HepG2 (cell line): ENCODE measurements around the gene CHMP4B. TPM values are rescaled to one million over a fixed set of nuclear protein-coding genes. Genes with fewer than 3 reads are reported as not detected.

Experiments
- ARNT2 ChIP-seq: sonication (generic); formaldehyde crosslinking; IDR thresholded peaks from 2 replicates; pipeline ENCODE4 v1.8.0; 2022; ENCODE audit warnings: mild to moderate bottlenecking, low read depth, missing genetic modification reagents, moderate library complexity
- FIP1L1 ChIP-seq: fragments of 200-400 bp; formaldehyde crosslinking; IDR thresholded peaks from 2 replicates; pipeline ENCODE4 v1.6.1; 2018; ENCODE audit warnings: low read depth, mild to moderate bottlenecking, low read length, moderate library complexity, borderline replicate concordance; ENCODE audit not compliant: insufficient read depth
- FOXA1 ChIP-seq, 2 experiments: fragments of 450-650 bp in 1 of 2; sonication (generic) in 1 of 2; formaldehyde crosslinking in 1 of 2; IDR thresholded peaks; 2 replicates each; pipeline versions ENCODE4 v1.4.0 to v1.6.1; 2016 to 2020; ENCODE audit warnings: missing genetic modification reagents in 1 of 2
- GABPB1 ChIP-seq: IDR thresholded peaks from 2 replicates; pipeline ENCODE4 v1.6.1; 2016; ENCODE audit warnings: mild to moderate bottlenecking, missing genetic modification reagents, moderate library complexity, missing compliant biosample characterization
- HHEX ChIP-seq: IDR thresholded peaks from 2 replicates; pipeline ENCODE4 v1.6.1; 2016; ENCODE audit warnings: control low read depth
- HMGA1 ChIP-seq: sonication (generic); formaldehyde crosslinking; conservative IDR thresholded peaks from 2 replicates; pipeline ENCODE4 v1.4.0; 2020; ENCODE audit warnings: missing genetic modification reagents
- ISL2 ChIP-seq: sonication (generic); formaldehyde crosslinking; IDR thresholded peaks from 2 replicates; pipeline ENCODE4 v1.5.0; 2020; ENCODE audit warnings: missing genetic modification reagents
- PHB2 ChIP-seq: fragments of 450-650 bp; IDR thresholded peaks from 2 replicates; pipeline ENCODE4 v1.6.1; 2018; ENCODE audit not compliant: partially characterized antibody
- STAG1 ChIP-seq: sonication (generic); formaldehyde crosslinking; IDR thresholded peaks from 2 replicates; pipeline ENCODE4 v1.4.0; 2020; ENCODE audit warnings: missing genetic modification reagents
- ZC3H13 ChIP-seq: sonication (generic); formaldehyde crosslinking; IDR thresholded peaks from 2 replicates; pipeline ENCODE4 v1.8.1; 2023; ENCODE audit warnings: mild to moderate bottlenecking, missing genetic modification reagents, moderate library complexity
- ZMYM3 ChIP-seq: sonication (generic); formaldehyde crosslinking; IDR thresholded peaks from 2 replicates; pipeline ENCODE4 v1.5.1; 2020; ENCODE audit warnings: mild to moderate bottlenecking, missing genetic modification reagents
- ZNF205 ChIP-seq: IDR thresholded peaks from 2 replicates; pipeline ENCODE4 v1.6.1; 2018; ENCODE audit warnings: missing biosample characterization, missing genetic modification reagents
- ZNF230 ChIP-seq: sonication (generic); formaldehyde crosslinking; IDR thresholded peaks from 2 replicates; pipeline ENCODE4 v1.4.0; 2020; ENCODE audit warnings: mild to moderate bottlenecking, missing genetic modification reagents
- ZNF329 ChIP-seq: sonication (generic); formaldehyde crosslinking; IDR thresholded peaks from 2 replicates; pipeline ENCODE4 v1.9.0; 2021; ENCODE audit warnings: low read depth, mild to moderate bottlenecking, missing genetic modification reagents
- ZNF337 ChIP-seq: sonication (generic); formaldehyde crosslinking; IDR thresholded peaks from 2 replicates; pipeline ENCODE4 v1.5.1; 2020; ENCODE audit warnings: missing genetic modification reagents, low read depth, mild to moderate bottlenecking, borderline replicate concordance
- ZNF564 ChIP-seq: sonication (generic); formaldehyde crosslinking; IDR thresholded peaks from 2 replicates; pipeline ENCODE4 v1.8.1; 2023; ENCODE audit warnings: mild to moderate bottlenecking, missing genetic modification reagents
- ZNF570 ChIP-seq: sonication (generic); formaldehyde crosslinking; IDR thresholded peaks from 2 replicates; pipeline ENCODE4 v1.4.0; 2020; ENCODE audit warnings: mild to moderate bottlenecking, missing genetic modification reagents, borderline replicate concordance
- ZSCAN22 ChIP-seq: sonication (generic); formaldehyde crosslinking; IDR thresholded peaks from 2 replicates; pipeline ENCODE4 v1.4.0; 2020; ENCODE audit warnings: mild to moderate bottlenecking, missing genetic modification reagents
- polyA plus RNA-seq, 8 experiments: library from polyadenylated mRNA; depleted of rRNA in 3 of 8; stranded (reverse) in 7 of 8; unstranded in 1 of 8; fragments of >200 nt; fragmentation: Illumina TruSeq in 4 of 8; extraction: Trizol in 4 of 8; gene quantifications; 2 replicates each; pipeline versions ENCODE4 v1.2.1 to v1.2.3, GENCODE V29; 2011 to 2016; ENCODE audit warnings: low read depth in 4 of 8, missing spikeins in 1 of 8, mixed read lengths in 1 of 8; ENCODE audit not compliant: insufficient read depth in 1 of 8
- total RNA-seq, 5 experiments: library from RNA; depleted of rRNA; stranded (reverse); fragments of >200 nt; fragmentation: Illumina TruSeq; extraction: Trizol; gene quantifications; 2 replicates each; pipeline ENCODE4 v1.2.3, GENCODE V29; 2016; ENCODE audit warnings: low read depth in 1 of 5
- TF ChIP-seq, protein P1 (sequence below): IDR thresholded peaks from 2 replicates; pipeline ENCODE4 v1.6.1; 2012; ENCODE audit warnings: low read length, improper control_type of control experiment
- TF ChIP-seq, protein P2 (sequence below): sonication (generic); formaldehyde crosslinking; IDR thresholded peaks from 2 replicates; pipeline ENCODE4 v1.9.0; 2021; ENCODE audit warnings: missing genetic modification reagents, borderline replicate concordance
- TF ChIP-seq, protein P3 (sequence below): sonication (generic); formaldehyde crosslinking; conservative IDR thresholded peaks from 2 replicates; pipeline ENCODE4 v1.4.0; 2020; ENCODE audit warnings: missing genetic modification reagents

The CHMP4B gene
- total and polyA plus RNA-seq, 2 of the 13 experiments (the other 11 are each of a cell fraction or from before 2014, with no cell fraction given) = 40.1 to 45.6 TPM

DNA sequence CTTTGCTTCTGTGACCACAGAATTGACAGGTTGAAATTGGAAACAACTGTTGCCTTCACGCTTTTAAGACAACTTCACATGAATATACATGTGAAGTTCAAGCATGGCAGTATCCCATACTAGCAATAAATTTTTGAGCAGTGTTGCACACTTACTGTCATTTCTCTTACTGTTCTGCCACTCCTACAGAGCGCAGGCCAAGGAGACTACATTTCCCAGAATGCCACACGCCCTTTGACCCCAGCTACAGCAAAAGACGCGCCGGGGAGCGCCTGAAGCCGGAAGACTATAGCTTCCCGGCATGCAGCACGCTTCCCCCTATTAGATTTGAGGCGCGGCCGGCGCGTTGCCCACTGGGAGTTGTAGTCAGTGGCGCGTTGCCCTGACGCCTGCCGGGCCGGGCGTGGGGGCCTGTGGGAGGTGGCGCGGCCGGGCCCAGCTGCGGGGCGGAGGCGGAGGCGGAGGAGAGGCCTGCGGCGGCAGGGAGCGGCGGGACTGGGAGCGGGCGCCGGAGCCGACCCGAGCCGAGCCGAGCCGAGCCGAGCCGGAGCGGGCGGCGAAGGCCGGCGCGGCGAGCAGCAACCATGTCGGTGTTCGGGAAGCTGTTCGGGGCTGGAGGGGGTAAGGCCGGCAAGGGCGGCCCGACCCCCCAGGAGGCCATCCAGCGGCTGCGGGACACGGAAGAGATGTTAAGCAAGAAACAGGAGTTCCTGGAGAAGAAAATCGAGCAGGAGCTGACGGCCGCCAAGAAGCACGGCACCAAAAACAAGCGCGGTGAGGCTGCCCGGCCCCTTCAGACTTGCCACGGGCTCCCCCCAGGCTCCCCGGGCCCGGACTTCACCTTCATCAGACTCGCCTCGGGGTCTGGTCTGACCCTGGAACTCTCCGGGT, at the start of gene CHMP4B (continued):
- TF ChIP-seq, protein P1, sequence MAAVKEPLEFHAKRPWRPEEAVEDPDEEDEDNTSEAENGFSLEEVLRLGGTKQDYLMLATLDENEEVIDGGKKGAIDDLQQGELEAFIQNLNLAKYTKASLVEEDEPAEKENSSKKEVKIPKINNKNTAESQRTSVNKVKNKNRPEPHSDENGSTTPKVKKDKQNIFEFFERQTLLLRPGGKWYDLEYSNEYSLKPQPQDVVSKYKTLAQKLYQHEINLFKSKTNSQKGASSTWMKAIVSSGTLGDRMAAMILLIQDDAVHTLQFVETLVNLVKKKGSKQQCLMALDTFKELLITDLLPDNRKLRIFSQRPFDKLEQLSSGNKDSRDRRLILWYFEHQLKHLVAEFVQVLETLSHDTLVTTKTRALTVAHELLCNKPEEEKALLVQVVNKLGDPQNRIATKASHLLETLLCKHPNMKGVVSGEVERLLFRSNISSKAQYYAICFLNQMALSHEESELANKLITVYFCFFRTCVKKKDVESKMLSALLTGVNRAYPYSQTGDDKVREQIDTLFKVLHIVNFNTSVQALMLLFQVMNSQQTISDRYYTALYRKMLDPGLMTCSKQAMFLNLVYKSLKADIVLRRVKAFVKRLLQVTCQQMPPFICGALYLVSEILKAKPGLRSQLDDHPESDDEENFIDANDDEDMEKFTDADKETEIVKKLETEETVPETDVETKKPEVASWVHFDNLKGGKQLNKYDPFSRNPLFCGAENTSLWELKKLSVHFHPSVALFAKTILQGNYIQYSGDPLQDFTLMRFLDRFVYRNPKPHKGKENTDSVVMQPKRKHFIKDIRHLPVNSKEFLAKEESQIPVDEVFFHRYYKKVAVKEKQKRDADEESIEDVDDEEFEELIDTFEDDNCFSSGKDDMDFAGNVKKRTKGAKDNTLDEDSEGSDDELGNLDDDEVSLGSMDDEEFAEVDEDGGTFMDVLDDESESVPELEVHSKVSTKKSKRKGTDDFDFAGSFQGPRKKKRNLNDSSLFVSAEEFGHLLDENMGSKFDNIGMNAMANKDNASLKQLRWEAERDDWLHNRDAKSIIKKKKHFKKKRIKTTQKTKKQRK = no peak
- TF ChIP-seq ZMYM3 = peak; percentile 54; the same call in 1 of the 2 replicates
- no peak for TF ChIP-seq PHB2
- no peak for TF ChIP-seq HHEX (CRISPR knock-in tag)
- TF ChIP-seq, protein P2, sequence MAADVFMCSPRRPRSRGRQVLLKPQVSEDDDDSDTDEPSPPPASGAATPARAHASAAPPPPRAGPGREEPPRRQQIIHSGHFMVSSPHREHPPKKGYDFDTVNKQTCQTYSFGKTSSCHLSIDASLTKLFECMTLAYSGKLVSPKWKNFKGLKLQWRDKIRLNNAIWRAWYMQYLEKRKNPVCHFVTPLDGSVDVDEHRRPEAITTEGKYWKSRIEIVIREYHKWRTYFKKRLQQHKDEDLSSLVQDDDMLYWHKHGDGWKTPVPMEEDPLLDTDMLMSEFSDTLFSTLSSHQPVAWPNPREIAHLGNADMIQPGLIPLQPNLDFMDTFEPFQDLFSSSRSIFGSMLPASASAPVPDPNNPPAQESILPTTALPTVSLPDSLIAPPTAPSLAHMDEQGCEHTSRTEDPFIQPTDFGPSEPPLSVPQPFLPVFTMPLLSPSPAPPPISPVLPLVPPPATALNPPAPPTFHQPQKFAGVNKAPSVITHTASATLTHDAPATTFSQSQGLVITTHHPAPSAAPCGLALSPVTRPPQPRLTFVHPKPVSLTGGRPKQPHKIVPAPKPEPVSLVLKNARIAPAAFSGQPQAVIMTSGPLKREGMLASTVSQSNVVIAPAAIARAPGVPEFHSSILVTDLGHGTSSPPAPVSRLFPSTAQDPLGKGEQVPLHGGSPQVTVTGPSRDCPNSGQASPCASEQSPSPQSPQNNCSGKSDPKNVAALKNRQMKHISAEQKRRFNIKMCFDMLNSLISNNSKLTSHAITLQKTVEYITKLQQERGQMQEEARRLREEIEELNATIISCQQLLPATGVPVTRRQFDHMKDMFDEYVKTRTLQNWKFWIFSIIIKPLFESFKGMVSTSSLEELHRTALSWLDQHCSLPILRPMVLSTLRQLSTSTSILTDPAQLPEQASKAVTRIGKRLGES (CRISPR knock-in tag) = peak; percentile 71; the same call in 1 of the 2 replicates
- no peak for TF ChIP-seq STAG1
- TF ChIP-seq FIP1L1 = no peak
- TF ChIP-seq ISL2 = peak; percentile 86
- TF ChIP-seq ZNF329 = peak; percentile 74; the same call in 1 of the 2 replicates
- TF ChIP-seq HMGA1 (CRISPR knock-in tag) = no peak
- TF ChIP-seq ARNT2 (CRISPR knock-in tag) = peak; percentile 95
- TF ChIP-seq ZNF205 = peak; percentile 84
- TF ChIP-seq ZNF564 (CRISPR knock-in tag) = 0 out of 2 replicates have a peak, but pooled peaks have one; percentile 15
- no peak; the same call in 1 of the 2 replicates for TF ChIP-seq ZNF337 (CRISPR knock-in tag)
- no peak for TF ChIP-seq FOXA1 (IDR thresholded peaks at IDR 0.05)
- TF ChIP-seq FOXA1 (CRISPR knock-in tag; IDR thresholded peaks at IDR 0.05) = no peak; the same call in 1 of the 2 replicates
- TF ChIP-seq ZNF570 (CRISPR knock-in tag) = peak; percentile 89; the same call in 1 of the 2 replicates
- TF ChIP-seq, protein P3, sequence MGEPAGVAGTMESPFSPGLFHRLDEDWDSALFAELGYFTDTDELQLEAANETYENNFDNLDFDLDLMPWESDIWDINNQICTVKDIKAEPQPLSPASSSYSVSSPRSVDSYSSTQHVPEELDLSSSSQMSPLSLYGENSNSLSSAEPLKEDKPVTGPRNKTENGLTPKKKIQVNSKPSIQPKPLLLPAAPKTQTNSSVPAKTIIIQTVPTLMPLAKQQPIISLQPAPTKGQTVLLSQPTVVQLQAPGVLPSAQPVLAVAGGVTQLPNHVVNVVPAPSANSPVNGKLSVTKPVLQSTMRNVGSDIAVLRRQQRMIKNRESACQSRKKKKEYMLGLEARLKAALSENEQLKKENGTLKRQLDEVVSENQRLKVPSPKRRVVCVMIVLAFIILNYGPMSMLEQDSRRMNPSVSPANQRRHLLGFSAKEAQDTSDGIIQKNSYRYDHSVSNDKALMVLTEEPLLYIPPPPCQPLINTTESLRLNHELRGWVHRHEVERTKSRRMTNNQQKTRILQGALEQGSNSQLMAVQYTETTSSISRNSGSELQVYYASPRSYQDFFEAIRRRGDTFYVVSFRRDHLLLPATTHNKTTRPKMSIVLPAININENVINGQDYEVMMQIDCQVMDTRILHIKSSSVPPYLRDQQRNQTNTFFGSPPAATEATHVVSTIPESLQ = peak; percentile 79
- TF ChIP-seq GABPB1 (CRISPR knock-in tag) = peak; percentile 97
- no peak for TF ChIP-seq ZC3H13 (CRISPR knock-in tag)
- peak; percentile 93 for TF ChIP-seq ZNF230
- TF ChIP-seq ZSCAN22 (CRISPR knock-in tag) = no peak; the same call in 1 of the 2 replicates
